Adipocyte (in vitro differentiated cells): ENCODE results near the gene SPATA33.
"Not testable (repeated sequence)": the region's sequence is repeated elsewhere in the genome, so short reads cannot be mapped to it uniquely, and the experiment has no call there.

ENCODE experiments used
- DNase-seq: peaks from one replicate; pipeline ENCODE4 v3.0.0-alpha.2; 2015; ENCODE audit warnings: low read depth
- H3K27me3 ChIP-seq: replicated peaks from 2 replicates; pipeline ENCODE4 v1.7.0; 2013; ENCODE audit warnings: mild to moderate bottlenecking, low read length, moderate library complexity; ENCODE audit not compliant: control insufficient read depth, insufficient read depth
- H3K36me3 ChIP-seq: 2 replicates; pipeline ENCODE4 v1.7.0; 2013; ENCODE audit warnings: low read length, mild to moderate bottlenecking, moderate library complexity; ENCODE audit not compliant: control insufficient read depth, insufficient read depth, severe bottlenecking
- H3K4me1 ChIP-seq: 2 replicates; pipeline ENCODE4 v1.7.0; 2013; ENCODE audit warnings: mild to moderate bottlenecking, low read length, moderate library complexity; ENCODE audit not compliant: control insufficient read depth, insufficient read depth
- H3K4me3 ChIP-seq: 2 replicates; pipeline ENCODE4 v1.7.0; 2013; ENCODE audit warnings: mild to moderate bottlenecking, low read length, moderate library complexity
- H3K9ac ChIP-seq: 2 replicates; pipeline ENCODE4 v1.7.0; 2013; ENCODE audit warnings: mild to moderate bottlenecking, low read length, moderate library complexity
- H3K9me3 ChIP-seq: 2 replicates; pipeline ENCODE4 v1.7.0; 2013; ENCODE audit warnings: mild to moderate bottlenecking, low read length, moderate library complexity; ENCODE audit not compliant: control insufficient read depth

SPATA33 gene

GRCh38 chr16:89689621-89690020 is 32.0 kb downstream of the SPATA33 start:
- H3K4me1 ChIP-seq, H3K9ac ChIP-seq, H3K27me3 ChIP-seq, H3K4me3 ChIP-seq, H3K9me3 ChIP-seq, DNase-seq: not testable (repeated sequence)
- peaks cover 34% of the 10 kb centered on the region for H3K36me3 ChIP-seq

GRCh38 chr16:89690392-89690901 is 32.8 kb downstream of the SPATA33 start:
- H3K36me3 ChIP-seq, result peaks cover 37% of the 10 kb centered on the region
- peaks cover 9% of the 10 kb centered on the region for H3K4me1 ChIP-seq
- no peak overlapping the region for H3K4me3 ChIP-seq
- H3K9ac ChIP-seq, result no peak overlapping the region
- no peak for DNase-seq
- H3K9me3 ChIP-seq, result no peaks in the 10 kb centered on the region
- H3K27me3 ChIP-seq, result no peaks in the 10 kb centered on the region

- DNase-seq, result no peak
- peaks cover 37% of the 10 kb centered on the region for H3K36me3 ChIP-seq
- no peaks in the 10 kb centered on the region for H3K9me3 ChIP-seq
- H3K9ac ChIP-seq, result no peak overlapping the region
- no peaks in the 10 kb centered on the region for H3K27me3 ChIP-seq
- H3K4me3 ChIP-seq, result no peak overlapping the region
- H3K4me1 ChIP-seq, result peaks cover 9% of the 10 kb centered on the region
These were observed 33.8 kb downstream of the SPATA33 start for GRCh38 chr16:89691231-89691985.

GRCh38 chr16:89691986-89692569 is 34.4 kb downstream of the SPATA33 start:
- DNase-seq, result no peak
- no peaks in the 10 kb centered on the region for H3K9me3 ChIP-seq
- H3K4me1 ChIP-seq, result peaks cover 8% of the 10 kb centered on the region
- H3K36me3 ChIP-seq, result peaks cover 37% of the 10 kb centered on the region
- no peaks in the 10 kb centered on the region for H3K27me3 ChIP-seq
- H3K9ac ChIP-seq, result no peak overlapping the region
- no peak overlapping the region for H3K4me3 ChIP-seq

- H3K36me3 ChIP-seq, result peaks cover 37% of the 10 kb centered on the region
- H3K27me3 ChIP-seq, result no peaks in the 10 kb centered on the region
- no peak for DNase-seq
- no peak overlapping the region for H3K9ac ChIP-seq
- H3K4me3 ChIP-seq, result no peak overlapping the region
- H3K9me3 ChIP-seq, result no peaks in the 10 kb centered on the region
- H3K4me1 ChIP-seq, result no peaks in the 10 kb centered on the region
These were observed 35.7 kb downstream of the SPATA33 start for GRCh38 chr16:89693289-89693731.

GRCh38 chr16:89693931-89694783 is 36.5 kb downstream of the SPATA33 start:
- Histone ChIP-seq H3K9me3 (no peaks in the 10 kb centered on the region), H3K36me3 (peaks cover 36% of the 10 kb centered on the region), H3K4me3 (no peak overlapping the region), H3K9ac (no peak overlapping the region), H3K4me1 (no peaks in the 10 kb centered on the region), H3K27me3 (no peaks in the 10 kb centered on the region)
- no peak for DNase-seq

GRCh38 chr16:89694784-89695085 is 37.1 kb downstream of the SPATA33 start:
- H3K9ac ChIP-seq, H3K4me3 ChIP-seq, H3K4me1 ChIP-seq, H3K27me3 ChIP-seq, H3K9me3 ChIP-seq, DNase-seq: not testable (repeated sequence)
- peaks cover 33% of the 10 kb centered on the region for H3K36me3 ChIP-seq

- Histone ChIP-seq H3K4me3 (no peak overlapping the region), H3K27me3 (no peaks in the 10 kb centered on the region), H3K36me3 (peaks cover 33% of the 10 kb centered on the region), H3K9ac (no peak overlapping the region), H3K9me3 (no peaks in the 10 kb centered on the region), H3K4me1 (peaks cover 5% of the 10 kb centered on the region)
- no peak for DNase-seq
These were observed 37.6 kb downstream of the SPATA33 start for GRCh38 chr16:89695086-89695874.

- Histone ChIP-seq H3K27me3 (no peaks in the 10 kb centered on the region), H3K36me3 (peaks cover 33% of the 10 kb centered on the region), H3K9me3 (no peaks in the 10 kb centered on the region), H3K4me1 (peaks cover 11% of the 10 kb centered on the region), H3K4me3 (no peak overlapping the region), H3K9ac (no peak overlapping the region)
- DNase-seq, result no peak
These were observed 38.4 kb downstream of the SPATA33 start for GRCh38 chr16:89695875-89696669.

- Histone ChIP-seq H3K9me3 (no peaks in the 10 kb centered on the region), H3K27me3 (no peaks in the 10 kb centered on the region), H3K36me3 (peaks cover 27% of the 10 kb centered on the region), H3K4me3 (no peak overlapping the region), H3K4me1 (peaks cover 11% of the 10 kb centered on the region), H3K9ac (no peak overlapping the region)
- DNase-seq, result no peak
These were observed 39.1 kb downstream of the SPATA33 start for GRCh38 chr16:89696670-89697128.
